ENCODE results near the gene SLC24A3. TPM values are rescaled to one million over a fixed set of nuclear protein-coding genes. Genes with fewer than 3 reads are reported as not detected.

Gene SLC24A3
- polyA plus RNA-seq, 12 donors = 10.9 to 35.4 (median 21.7) TPM; not detected in 1

DNA sequence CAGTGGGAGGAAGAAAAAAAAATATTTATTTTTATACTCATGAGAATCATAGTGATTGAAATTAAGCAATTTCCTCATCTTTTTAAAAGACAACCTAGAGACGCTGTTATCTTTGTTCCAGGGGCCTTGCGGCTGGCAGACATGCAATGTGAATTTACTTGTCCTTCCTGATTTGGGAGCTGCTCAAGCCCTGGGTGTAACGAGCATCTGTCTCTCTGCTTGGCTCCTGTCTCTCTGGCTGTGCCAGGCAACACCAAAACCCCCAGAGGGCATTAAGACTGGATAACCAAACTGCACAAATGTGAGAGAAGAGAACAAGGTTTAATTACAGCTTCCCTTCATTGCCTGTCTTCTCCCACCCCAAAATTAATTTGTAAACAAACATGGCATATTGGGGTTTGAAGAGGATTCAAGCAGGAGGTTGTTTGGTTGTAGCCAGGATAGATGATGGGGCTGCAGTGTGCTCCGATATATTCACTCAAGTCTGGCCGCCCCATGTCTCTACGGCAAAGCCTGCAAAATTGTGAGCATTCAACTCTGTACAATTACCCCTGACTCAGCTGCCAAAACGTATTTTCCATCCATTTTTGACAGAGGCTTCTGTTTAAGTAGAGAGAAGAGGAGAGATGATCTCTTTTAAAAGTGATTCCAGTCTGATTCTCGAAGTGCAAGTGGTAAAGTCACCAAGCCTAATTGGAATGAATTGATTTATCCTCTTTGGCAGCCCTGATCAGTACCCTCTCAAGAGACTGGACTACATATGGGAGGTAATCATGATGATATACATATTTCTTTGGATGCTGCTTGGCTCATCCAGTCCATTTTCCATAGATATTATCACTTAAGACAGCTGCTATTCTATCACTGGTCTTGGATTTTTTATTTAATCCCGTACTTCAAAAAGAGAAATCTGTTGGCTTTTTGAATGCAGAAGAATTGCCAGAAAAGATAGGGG, 170.2 kb downstream of the SLC24A3 start:
- DNase-seq = peak; percentile 21

DNA sequence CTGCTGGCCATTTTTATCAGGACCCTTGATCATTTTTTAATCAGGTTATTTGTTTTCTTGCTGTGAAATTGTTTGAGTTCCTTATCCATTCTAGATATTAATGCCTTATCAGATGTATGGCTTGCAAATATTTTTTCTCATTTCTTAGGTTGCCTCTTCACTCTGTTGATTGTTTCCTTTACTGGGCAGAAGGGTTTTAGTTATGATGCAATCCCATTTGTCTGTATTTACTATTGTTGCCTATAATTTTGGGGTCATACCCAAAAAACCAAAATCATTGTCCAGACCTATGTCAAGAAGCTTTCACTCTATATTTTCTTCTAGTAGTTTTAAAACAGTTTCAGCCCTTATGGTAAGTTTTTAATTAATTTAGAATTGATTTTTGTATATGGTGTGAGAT, 172.5 kb downstream of the SLC24A3 start:
- no peak for DNase-seq

DNA sequence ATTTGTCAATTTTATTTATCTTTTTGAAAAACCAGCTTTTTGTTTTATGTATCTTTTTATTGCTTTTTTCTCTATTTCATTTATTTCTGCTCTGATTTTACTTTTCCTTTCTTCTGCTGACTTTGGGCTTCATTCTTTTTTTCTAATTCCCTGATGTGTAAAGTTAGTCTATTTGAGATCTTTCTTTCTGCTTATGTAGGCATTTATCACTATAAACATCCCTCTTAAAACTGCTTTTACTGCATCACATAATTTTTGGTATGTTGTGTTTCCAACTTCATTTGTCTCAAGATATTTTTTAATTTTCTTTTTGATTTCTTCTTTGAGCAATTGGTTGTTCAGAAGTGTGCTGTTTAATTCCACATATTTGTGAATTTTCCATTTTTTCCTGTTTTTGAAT, 174.8 kb downstream of the SLC24A3 start:
- DNase-seq = no peak

DNA sequence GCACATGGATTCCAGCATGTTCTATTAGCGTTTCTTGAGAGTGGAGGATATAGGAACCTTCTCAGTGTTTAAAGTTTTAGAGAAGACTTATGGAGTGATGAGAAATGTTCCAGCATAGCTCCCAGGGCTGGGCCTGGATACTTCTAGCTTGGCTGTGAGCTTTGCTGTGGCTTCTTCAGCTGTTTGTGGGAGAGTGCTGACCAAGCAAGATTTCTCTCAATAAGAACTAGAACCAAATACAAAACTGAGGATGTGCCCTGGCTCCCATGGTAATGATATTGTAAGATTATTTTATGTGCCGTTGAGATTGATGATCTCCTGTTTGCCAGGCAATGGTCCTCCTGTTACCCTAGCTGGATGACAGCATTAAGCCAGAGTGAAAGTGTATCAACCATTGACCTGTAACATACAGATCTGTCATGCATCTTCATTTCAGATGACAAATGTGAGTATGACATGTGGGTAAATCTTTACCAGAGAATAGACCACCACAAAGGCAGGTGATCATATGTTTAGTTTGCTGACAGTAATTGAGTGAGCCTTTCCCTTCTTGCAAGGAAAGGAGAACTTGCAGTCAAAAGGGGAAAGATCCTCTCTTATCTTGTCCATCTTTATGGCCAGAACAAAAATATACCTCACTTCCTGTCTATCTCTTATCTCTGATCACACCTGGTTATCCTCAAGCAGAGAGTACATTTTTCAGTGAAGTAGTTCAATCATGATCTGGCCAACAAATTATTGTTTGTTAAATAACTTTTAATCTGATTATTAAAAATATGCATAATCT, 180.1 kb downstream of the SLC24A3 start:
- DNase-seq = no peak

DNA sequence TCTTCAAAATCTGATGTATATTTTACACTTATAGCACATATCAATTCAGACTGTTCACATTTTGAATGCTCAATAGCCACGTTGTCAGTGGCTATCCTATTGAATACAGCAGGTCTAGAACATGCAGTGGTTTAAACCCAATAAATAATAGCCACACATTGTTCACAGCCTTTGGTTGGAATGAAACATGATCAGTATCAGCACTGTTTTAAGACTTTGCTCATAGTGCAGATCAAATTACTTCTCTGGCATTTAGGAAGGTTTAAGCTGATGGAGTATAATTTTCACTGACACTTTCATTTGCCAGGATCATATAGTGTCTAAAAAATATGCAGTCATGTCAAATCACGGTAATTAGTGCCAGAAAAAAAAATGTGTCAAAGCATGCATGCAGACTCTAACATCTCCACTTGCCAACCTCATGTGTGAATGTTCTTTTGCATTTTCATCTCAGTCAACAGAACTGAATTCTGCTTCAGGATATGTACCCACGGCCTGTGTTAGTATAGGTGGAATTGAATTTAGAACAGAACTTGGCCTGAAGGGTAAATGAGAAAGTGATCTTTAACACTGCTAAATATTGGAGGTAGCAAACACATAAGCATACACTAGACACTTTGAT, 184.1 kb downstream of the SLC24A3 start:
- no peak for DNase-seq

DNA sequence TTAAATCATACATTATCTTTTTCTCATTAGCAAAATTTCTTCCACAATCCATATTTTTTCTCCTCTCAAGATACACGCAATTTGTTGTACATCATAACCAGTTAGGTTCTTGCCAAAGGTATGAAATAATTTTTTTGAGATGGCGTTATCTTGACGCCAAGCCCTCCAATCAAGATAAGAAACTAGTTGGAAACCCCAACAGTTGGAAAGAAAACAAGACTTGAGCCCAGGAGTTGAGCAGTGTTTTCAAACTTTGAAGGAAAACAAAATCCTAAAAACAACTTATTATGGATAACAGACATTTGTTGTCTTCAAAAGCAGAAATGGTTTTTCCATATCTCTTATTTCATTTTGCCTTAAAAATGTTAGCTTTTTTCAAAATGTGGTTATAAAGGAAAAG, 184.8 kb downstream of the SLC24A3 start:
- DNase-seq = no peak

DNA sequence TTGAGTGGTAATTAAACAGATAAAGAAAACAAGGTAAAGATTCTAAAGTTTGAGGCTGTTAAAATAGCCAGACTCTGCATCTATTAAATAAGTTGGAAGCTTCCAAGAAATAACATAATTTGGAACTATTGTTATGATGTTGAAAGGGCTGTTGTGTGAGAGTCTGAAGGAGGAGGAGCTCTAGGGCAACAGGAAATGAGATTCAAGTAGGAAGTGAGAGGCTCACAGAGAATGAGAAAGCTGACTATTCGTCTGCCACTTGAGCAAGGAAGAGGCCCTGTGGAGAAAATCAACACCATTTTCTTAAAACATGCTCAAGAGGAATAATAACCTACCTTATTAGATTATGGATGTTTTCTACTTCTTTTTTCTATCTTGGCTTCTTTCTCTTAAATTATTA, 185.2 kb downstream of the SLC24A3 start:
- DNase-seq = no peak

DNA sequence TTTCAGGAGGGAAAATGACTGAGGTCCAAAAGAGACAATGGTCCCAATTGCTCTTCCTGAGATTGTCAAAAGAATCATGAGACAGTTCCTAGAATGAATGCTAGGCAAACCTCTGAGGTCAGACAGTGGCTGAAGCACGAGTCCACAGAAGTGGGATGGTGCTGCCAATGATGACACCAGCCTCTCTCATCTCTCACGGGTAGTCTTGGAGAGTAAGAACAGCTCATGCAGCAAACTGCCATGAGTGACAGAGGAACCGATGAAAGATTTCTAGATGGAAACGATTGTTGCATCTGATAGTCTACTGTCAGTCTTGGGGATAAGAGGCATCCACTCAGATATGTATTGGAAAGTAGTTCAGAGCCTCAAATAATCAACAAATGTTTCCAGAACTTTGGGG, 188.7 kb downstream of the SLC24A3 start:
- no peak for DNase-seq

DNA sequence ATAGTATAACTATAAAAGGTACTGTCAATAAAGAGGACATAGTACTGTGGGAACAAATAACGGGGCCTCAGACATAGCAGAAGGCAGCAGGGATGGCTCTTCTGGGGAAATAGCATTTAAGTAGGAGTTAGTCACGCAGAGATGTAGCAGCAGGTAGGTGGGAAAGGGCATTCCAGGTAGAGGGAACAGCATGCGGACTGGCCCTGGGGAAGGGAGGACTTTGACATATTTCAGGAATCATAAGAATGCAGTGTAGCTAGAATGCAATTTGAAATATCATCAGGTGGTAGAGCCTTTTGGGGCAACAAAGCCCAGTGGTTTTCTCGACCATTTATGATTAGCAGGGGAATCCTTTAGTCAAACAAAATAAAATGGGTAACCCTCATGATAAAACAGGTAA, 191.1 kb downstream of the SLC24A3 start:
- DNase-seq = no peak

DNA sequence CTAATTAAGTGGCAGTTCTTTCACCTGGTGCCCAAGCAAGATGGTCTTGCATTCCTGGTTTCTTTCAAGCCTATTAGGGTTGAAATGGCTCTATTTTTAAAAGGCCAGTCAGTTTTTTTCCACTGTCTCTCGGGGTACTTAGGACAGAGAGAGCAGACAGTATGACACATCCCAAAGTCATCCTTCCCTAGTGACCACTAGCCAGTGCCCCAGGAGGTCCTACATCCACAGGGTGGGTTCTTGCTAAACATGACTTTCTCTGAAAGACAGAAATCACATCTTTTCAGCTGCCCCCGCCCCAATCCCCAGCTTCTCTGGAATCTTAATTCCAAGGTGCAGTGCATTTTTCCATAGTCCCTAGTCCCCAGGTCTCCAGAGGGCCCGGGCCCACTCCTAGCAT, 192.4 kb downstream of the SLC24A3 start:
- no peak for DNase-seq

DNA sequence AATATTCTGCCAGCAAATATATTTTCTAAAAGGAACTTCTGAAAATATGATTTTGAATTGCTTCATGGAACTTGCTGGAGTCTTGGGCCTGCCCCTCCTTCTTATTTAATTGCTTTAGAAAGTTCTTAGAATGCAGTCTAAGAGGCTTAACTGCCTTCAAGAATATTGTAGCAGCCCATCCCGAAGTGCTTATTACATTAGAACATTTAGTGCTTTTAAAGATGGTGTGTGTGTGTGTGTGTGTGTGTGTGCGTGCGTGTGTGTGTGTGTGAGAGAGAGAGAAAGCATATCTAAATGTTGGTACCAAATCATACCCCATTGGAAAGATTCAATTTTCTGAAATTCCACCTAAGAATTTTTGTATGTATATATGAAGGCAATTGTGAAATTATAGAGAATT, 193.5 kb downstream of the SLC24A3 start:
- no peak for DNase-seq

DNA sequence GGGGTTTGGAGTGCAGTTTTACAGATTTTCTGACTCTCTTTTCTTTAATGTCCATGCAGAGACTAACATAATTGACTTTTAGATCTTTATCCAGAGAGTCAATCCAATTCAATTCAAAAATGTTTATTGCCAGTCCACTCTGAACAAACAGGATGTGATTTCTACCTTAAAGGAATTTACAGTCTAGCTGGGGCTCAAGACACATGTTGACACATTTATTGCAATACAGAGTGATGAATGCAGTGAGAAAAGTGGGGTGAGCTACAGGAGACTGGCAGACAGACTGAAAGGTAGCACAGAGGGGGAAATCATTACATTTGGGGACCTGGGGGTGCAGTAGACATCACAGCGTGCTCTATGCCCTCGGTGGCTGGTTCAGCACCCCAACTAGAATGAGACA, 193.9 kb downstream of the SLC24A3 start:
- DNase-seq = no peak

DNA sequence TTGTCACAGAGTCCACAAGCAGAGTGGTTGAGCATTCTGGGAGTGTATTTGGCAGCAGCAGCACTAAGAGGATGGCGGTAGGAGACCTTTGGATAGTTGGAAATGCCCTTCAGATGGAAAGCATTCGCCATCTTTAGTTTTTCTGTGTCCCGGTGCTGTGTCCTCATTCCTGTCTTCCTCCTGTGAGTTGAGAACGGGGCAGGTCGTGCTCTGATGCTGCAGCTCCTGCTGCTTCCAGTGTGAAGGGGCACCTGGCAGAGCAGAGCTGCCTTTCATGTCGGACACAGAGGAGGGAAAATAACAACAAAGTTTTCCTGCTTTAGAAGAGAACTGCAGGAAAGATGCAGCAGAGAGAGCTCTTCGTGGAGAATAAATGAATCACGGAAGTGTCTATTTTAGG, 194.8 kb downstream of the SLC24A3 start:
- DNase-seq = no peak

DNA sequence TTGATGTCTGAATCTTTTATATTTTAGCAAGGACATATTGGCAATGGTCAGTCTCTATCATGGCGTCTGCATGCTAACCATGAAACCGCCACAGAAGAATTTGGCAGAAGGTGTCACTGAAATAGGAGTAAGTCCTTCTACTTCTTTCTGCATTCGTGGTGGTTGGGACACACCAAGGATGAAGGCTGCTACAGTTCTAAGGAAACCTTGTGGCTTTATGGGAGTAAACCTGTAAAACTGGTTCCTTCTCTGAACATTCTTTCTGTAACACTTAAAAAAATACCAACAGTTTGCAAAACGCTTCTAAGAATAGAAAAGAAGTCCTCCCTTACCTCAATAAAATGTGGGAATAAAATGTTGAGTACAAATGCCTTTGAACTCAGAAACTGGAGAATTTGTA, 195.3 kb downstream of the SLC24A3 start:
- no peak for DNase-seq

DNA sequence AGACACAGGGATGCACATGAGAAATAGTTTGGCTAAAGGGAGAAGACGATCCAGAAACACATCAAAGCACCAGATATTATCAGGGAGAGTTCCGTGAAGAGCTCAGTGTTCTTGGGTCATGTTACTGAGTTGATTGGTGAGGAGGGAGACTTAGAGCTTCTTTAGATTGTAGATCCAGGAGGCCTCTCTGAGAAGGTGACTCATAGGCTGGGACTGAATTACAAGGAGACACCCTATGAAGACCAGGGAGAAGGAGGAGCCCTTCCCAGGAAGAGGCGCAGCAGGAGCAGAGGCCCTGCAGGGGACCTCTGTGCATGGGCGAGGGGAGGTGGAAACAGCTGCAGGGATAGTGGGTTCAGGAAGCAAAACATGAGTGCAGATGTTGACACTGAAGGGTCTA, 196.5 kb downstream of the SLC24A3 start:
- DNase-seq = no peak

DNA sequence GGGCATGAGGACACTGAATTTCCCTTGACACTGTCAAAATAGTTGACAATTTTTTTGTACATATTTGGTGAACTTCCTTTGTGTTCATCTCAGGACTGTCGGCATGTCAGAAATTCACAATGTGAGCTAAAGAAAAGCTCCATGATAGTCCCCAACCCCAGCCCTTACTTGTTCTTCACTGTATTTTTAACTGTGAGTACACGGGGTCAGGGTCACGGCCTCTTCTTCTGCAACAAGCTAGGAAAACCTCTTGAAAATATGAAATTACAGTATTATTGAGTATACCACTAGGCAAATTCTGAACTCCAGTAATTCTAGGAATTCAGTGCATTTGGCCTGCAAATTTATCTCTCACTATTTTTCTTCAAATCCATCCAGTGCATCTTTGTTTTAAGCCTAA, 199.4 kb downstream of the SLC24A3 start:
- no peak for DNase-seq

DNA sequence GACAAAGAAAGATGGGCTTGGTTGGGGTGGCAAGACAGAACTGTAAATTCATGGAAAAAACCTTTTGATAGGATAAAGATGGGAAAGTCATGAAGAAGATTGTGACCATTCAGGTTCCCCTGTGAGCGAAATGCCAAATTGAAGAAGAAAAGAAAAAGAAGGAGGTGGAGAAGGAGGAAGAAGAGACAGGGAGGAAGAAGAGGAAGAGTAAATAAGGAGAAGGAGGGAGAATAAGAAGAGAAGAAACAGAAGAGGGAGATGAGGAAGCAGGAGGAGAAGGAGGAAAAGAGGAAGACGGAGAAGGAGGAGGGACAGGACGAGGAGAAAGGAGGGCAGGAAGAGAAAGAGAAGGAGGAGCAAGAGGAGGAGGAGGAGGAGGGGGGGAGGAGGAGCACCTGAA, 199.8 kb downstream of the SLC24A3 start:
- DNase-seq = no peak

DNA sequence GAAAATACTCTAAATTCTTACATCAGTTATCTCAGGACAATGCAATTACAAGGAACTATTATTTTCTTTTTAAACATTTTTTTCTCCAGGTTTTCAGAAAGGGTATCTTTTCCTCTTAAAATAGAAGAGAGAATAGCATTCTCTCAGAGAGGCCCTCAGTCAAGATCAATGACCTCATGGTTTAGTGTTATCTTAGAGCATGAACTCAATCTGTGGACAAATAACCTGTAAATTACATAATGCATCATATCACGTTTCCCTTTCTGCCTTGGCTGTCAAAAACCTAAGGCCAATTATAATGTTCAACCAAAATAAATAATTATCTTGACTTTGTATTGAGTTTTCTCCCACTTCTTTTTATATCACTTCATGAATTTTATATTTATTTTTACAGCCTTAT, 202.2 kb downstream of the SLC24A3 start:
- DNase-seq = no peak

DNA sequence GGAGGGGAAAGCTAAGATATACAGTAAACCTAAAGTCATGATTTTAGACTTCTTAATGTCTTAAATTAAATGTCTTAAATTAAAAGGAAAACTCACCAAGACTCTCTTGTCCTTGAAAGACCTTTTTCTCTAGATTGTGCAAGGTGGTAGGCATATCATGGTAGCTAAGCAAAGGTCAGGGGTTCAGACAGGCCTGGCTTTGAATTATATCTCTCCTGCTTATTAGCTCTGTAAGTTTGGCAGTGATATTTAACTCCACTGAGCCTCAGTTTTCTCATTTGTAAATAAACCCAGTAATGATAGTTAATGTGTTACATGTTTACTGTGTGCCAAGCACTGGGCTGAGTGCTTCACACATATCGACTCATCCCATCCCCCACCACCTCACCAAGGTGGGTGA, 203.3 kb downstream of the SLC24A3 start:
- DNase-seq = no peak

DNA sequence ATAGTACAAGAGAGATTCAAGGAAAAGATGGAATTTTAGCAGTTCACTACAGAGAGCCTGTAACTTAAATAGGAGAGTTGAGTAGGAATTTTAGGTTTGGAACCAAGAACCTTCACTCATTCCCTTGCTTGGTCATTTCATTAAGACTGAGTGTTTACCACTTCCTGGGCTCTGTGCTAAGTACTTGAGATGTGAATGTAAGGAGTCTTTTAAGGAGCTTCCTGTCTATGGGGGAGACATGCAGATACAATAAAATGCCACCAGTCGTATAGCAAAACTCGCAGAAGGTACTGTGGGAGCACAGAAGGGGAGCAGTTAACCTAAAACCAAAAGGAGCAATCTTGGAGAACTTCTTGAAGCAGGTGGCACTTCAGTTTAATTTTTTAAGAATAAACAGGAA, 204.2 kb downstream of the SLC24A3 start:
- DNase-seq = no peak

DNA sequence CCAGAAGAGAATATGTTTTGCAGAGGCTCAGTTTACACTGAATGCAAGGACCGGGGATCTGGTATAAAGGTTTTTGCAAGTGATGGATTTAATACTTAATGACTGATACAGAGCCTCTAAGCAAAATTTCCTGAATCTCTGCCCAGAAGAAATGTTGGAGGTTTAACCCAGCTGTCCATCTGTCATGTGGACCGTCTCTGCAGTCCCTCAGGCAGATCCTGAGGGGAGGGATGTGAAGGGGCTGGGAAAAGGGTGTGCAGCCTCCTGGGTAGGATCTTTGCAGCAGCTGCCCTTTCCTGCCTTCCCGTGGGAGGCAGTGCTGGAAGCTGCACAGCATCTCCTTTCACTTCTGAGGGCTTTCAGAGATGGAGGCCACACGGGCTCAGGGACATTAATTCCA, 207.0 kb downstream of the SLC24A3 start:
- DNase-seq = no peak

DNA sequence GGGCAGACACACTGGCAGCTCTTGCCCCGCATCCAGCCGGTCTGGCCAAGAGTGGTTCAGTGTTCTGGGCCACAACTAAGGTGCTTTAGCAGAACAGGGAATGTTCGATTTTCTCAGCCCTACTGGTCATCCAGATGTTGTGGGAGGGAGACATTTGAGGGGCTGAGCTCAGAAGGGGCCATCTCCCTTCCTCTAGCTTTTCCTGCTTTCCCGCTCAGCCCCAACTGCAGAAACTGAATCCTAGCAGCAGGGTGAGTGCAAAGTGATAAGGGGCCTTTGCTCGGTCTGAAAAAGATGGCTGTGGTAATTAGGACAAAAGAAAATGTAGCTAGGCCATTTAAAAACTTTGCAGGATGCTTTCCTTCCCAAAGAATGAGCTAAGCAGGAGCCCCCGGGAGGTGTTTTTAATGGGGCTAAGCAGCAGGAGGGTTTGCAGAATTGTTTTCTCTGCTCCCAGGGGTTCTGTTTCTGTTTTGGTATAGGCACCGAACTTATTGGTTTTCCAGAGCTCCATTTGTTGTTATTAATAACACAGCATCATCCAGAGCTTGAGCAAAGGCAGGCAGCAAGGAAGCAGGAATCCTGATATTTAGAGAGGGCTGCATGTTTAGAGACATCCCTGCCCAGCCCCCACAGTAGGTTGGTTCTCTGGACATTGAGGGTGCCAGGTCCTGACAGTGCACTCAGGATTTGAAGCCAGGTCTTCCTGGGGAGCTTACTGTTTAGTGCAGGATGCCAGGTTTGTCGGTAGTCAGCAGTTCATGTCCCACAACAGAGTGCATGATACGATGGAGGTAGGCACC, 210.9 kb downstream of the SLC24A3 start:
- DNase-seq = no peak
